ENCODE data around the gene ARL14.

DNA sequence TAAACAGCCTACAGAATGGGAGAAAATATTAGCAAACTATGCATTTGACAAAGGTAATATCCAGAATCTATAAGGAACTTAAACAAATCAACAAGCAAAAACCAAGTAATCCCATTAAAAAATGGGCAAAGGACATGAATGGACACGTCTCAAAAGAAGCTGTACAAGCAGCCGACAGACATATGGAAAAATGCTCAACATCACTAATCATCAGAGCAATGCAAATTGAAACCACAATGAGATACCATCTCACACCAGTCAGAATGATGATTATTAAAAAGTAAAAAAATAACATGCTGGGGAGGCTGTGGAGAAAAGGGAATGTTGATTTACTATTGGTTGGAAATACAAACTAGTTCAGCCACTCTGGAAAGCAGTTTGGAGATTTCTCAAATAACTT is 48.4 kb downstream of the ARL14 start:
- TF ChIP-seq CTCF (IDR thresholded peaks at IDR 0.05; ENCODE audit: extremely low read depth in 1 of 2, insufficient read depth in 1 of 2, low read depth in 1 of 2, low read length in 2 of 2) (no peak), POLR2A (IDR thresholded peaks at IDR 0.05; ENCODE audit: low read depth, low read length) (no peak)
